Activated naive CD8-positive, alpha-beta T cell treated with anti-CD3 and anti-CD28 coated beads for 36 hours (primary cell): ENCODE data around the gene C19orf38. TPM values are rescaled to one million over a fixed set of nuclear protein-coding genes. Genes with fewer than 3 reads are reported as not detected.

Experiments
- DNase-seq: peaks from one replicate; pipeline ENCODE4 v3.0.0; 2021
- H3K27ac Mint-ChIP-seq: one replicate; pipeline ENCODE4 v1.8.0; 2022; ENCODE audit warnings: mild to moderate bottlenecking, moderate library complexity, mixed read lengths
- H3K27me3 Mint-ChIP-seq: one replicate; pipeline ENCODE4 v1.8.0; 2022; ENCODE audit warnings: mild to moderate bottlenecking, mixed read lengths
- H3K36me3 Mint-ChIP-seq: one replicate; pipeline ENCODE4 v1.8.0; 2021; ENCODE audit warnings: mild to moderate bottlenecking, mixed read lengths
- H3K4me1 Mint-ChIP-seq: one replicate; pipeline ENCODE4 v1.8.0; 2021; ENCODE audit warnings: mixed read lengths
- H3K4me3 Mint-ChIP-seq: one replicate; pipeline ENCODE4 v1.8.0; 2022; ENCODE audit warnings: mild to moderate bottlenecking, moderate library complexity, mixed read lengths
- H3K9me3 Mint-ChIP-seq: one replicate; pipeline ENCODE4 v1.8.0; 2022; ENCODE audit warnings: mixed read lengths
- total RNA-seq, 2 experiments: library from RNA; stranded (reverse); gene quantifications; one replicate each; pipeline ENCODE4 v1.2.3, GENCODE V29; 2021

Gene C19orf38
- total RNA-seq, 2 experiments from 2014 or later, result 1.8 to 2.0 TPM

DNA sequence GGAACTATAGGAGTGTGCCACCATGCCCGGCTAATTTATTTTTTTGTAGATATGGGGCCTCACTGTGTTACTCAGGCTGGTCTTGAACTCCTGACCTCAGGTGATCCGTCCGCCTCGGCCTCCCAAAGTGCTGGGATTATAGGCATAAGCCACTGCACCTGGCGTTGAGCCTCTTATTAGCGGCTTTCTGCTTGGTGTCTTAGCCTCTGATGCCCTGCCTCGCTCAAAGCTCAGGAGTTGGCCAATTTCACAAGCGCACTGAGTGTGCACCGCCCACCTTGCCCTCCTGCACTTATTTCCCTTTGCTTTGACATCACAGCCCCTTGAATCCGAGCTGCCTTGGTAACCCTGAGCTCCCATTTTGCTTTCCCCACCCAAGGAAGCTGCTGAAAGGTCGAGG is 70.1 kb downstream of the C19orf38 start:
- peaks cover 2% of the 10 kb centered on the region for H3K36me3 Mint-ChIP-seq
- H3K9me3 Mint-ChIP-seq, result no peaks in the 10 kb centered on the region
- no peaks in the 10 kb centered on the region for H3K27me3 Mint-ChIP-seq
- no peak for DNase-seq
- H3K4me3 Mint-ChIP-seq, result no peak overlapping the region
- no peaks in the 10 kb centered on the region for H3K4me1 Mint-ChIP-seq
- no peak overlapping the region for H3K27ac Mint-ChIP-seq

Other genes with a start within 250 kb of the C19orf38 start
- gene SLC44A2, start 222.9 kb upstream of the C19orf38 start, total RNA-seq, result 10 to 100 TPM; 70.6 to 71.6 TPM
- gene ILF3, start 194.1 kb upstream of the C19orf38 start, total RNA-seq, result 100 to 1,000 TPM; 500 to 527 TPM
- gene QTRT1, start 147.0 kb upstream of the C19orf38 start, total RNA-seq, result 10 to 100 TPM; 66.6 to 71.5 TPM
- 100 to 1,000 TPM; 127 to 133 TPM for gene DNM2, start 130.3 kb upstream of the C19orf38 start, total RNA-seq
- gene TMED1, start 12.2 kb upstream of the C19orf38 start, total RNA-seq, result 10 to 100 TPM; 14.3 to 14.8 TPM
- 10 to 100 TPM; 85.0 to 86.8 TPM for gene CARM1, start 23.1 kb downstream of the C19orf38 start, total RNA-seq
- 10 to 100 TPM; 22.3 to 24.0 TPM for gene YIPF2, start 80.2 kb downstream of the C19orf38 start, total RNA-seq
- gene TIMM29, start 80.4 kb downstream of the C19orf38 start, total RNA-seq, result 10 to 100 TPM; 17.6 to 19.0 TPM
- 100 to 1,000 TPM; 108 to 109 TPM for gene SMARCA4, start 112.6 kb downstream of the C19orf38 start, total RNA-seq
- 10 to 100 TPM; 67.3 to 68.8 TPM for gene LDLR, start 241.0 kb downstream of the C19orf38 start, total RNA-seq